GM12878 (cell line): ENCODE data around the gene HSD11B1L. TPM values are rescaled to one million over a fixed set of nuclear protein-coding genes. Genes with fewer than 3 reads are reported as not detected.

ENCODE experiments used
- ATAC-seq: fragments of 200-7000 bp; cut with Tn5 transposase; 3 replicates; pipeline ENCODE4 v1.9.1; 2020; ENCODE audit warnings: mild to moderate bottlenecking, moderate library complexity
- BruUV-seq: library from RNA; stranded (reverse); fragments of 400-500 nt; replicated peaks from 2 replicates; lab custom pipeline; 2021; lab: Mats Ljungman, UMichigan
- CTCF ChIA-PET: fragments of 300-600 bp; sonication (Branson Sonifier 250); formaldehyde crosslinking; extraction: SDS; loops from one replicate; lab custom pipeline; 2021; ENCODE audit warnings: inconsistent platforms; lab: Yijun Ruan, JAX
- POLR2A ChIA-PET: fragments of 350-600 bp; formaldehyde crosslinking; extraction: SDS; loops from one replicate; lab custom pipeline; 2021; ENCODE audit warnings: inconsistent platforms; lab: Charles Lee
- RAD21 ChIA-PET: fragments of 300-600 bp; sonication (Branson Sonifier 250); formaldehyde crosslinking; loops from one replicate; lab custom pipeline; 2023; ENCODE audit warnings: antibody characterized with exemption; ENCODE audit not compliant: unreplicated experiment; lab: Charles Lee
- SMC1A ChIA-PET: fragments of 300-600 bp; sonication (Branson Sonifier 250); formaldehyde crosslinking; loops from one replicate; lab custom pipeline; 2023; ENCODE audit not compliant: unreplicated experiment, uncharacterized antibody; lab: Charles Lee
- DNase-seq: peaks from one replicate; pipeline ENCODE4 v3.0.0-alpha.2; 2011; ENCODE audit warnings: low read depth, low spot score
- FAIRE-seq: peaks from 3 replicates; lab custom pipeline; 2011; peaks lifted over from hg19 to GRCh38; lab: Jason Lieb, UNC
- H2AFZ ChIP-seq: 2 replicates; pipeline ENCODE4 v1.6.0; 2011; ENCODE audit warnings: low read depth, low read length, control low read depth; ENCODE audit not compliant: control insufficient read depth
- H3K27ac ChIP-seq: 2 replicates; pipeline ENCODE4 v1.5.1; 2011; ENCODE audit warnings: control low read depth; ENCODE audit not compliant: control insufficient read depth, insufficient read depth
- H3K27me3 ChIP-seq, 2 experiments: replicated peaks in 1 of 2; 2 replicates each; pipeline versions ENCODE4 v1.6.0 to v1.6.1; 2011; ENCODE audit warnings: low read length in 1 of 2; ENCODE audit not compliant: control insufficient read depth in 2 of 2, insufficient read depth in 2 of 2
- H3K36me3 ChIP-seq, 2 experiments: 2 replicates each; pipeline ENCODE4 v1.5.1; 2011; ENCODE audit warnings: low read length in 1 of 2; ENCODE audit not compliant: control insufficient read depth in 2 of 2, insufficient read depth in 2 of 2
- H3K4me1 ChIP-seq: 2 replicates; pipeline ENCODE4 v1.6.1; 2011; ENCODE audit warnings: mild to moderate bottlenecking, low read length, moderate library complexity, mixed read lengths; ENCODE audit not compliant: control insufficient read depth, insufficient read depth
- H3K4me2 ChIP-seq: 2 replicates; pipeline ENCODE4 v1.6.0; 2011; ENCODE audit warnings: control low read depth; ENCODE audit not compliant: control insufficient read depth, insufficient read depth
- H3K4me3 ChIP-seq: fragments of 200-600 bp; sonication (generic); 2 replicates; pipeline ENCODE4 v1.5.1; 2016
- H3K79me2 ChIP-seq: 2 replicates; pipeline ENCODE4 v1.6.0; 2011; ENCODE audit warnings: low read length; ENCODE audit not compliant: control insufficient read depth, insufficient read depth
- H3K9ac ChIP-seq: 2 replicates; pipeline ENCODE4 v1.8.0; 2011; ENCODE audit warnings: low read length, control low read depth, mixed read lengths; ENCODE audit not compliant: control insufficient read depth, insufficient read depth
- H3K9me3 ChIP-seq: replicated peaks from 3 replicates; pipeline ENCODE4 v1.5.1; 2011; ENCODE audit warnings: mild to moderate bottlenecking, low read length; ENCODE audit not compliant: control insufficient read depth, insufficient read depth
- H4K20me1 ChIP-seq: 2 replicates; pipeline ENCODE4 v1.6.0; 2011; ENCODE audit not compliant: control insufficient read depth, insufficient read depth
- EGR1 ChIP-seq, 2 experiments: IDR thresholded peaks; 1 replicate in 1 of 2; 2 replicates in 1 of 2; pipeline ENCODE4 v1.6.1; 2011 to 2012; ENCODE audit warnings: low read depth in 2 of 2, low read length in 2 of 2, borderline replicate concordance in 1 of 2, mild to moderate bottlenecking in 1 of 2, moderate library complexity in 1 of 2
- HDAC6 ChIP-seq: fragments of 200-600 bp; sonication (generic); IDR thresholded peaks from one replicate; pipeline ENCODE4 v1.8.0; 2017; ENCODE audit warnings: antibody characterized with exemption; ENCODE audit not compliant: unreplicated experiment
- HSF1 ChIP-seq: fragments of 150-350 bp; IDR thresholded peaks from 2 replicates; pipeline ENCODE4 v1.6.1; 2014; ENCODE audit warnings: mild to moderate bottlenecking, low read depth, low read length
- MYC ChIP-seq: IDR thresholded peaks from 2 replicates; pipeline ENCODE4 v1.6.1; 2011; ENCODE audit warnings: mild to moderate bottlenecking, low read length, moderate library complexity, inconsistent platforms; ENCODE audit not compliant: insufficient read depth, insufficient replicate concordance, insufficient read length, severe bottlenecking
- NFXL1 ChIP-seq: fragments of 450-650 bp; IDR thresholded peaks from 2 replicates; pipeline ENCODE4 v1.6.1; 2017; ENCODE audit warnings: antibody characterized with exemption, mild to moderate bottlenecking, borderline replicate concordance
- NRF1 ChIP-seq: conservative IDR thresholded peaks from 2 replicates; pipeline ENCODE4 v1.6.1; 2011; ENCODE audit warnings: mild to moderate bottlenecking, low read depth, low read length, improper control_type of control experiment
- PAX5 ChIP-seq: IDR thresholded peaks from 2 replicates; pipeline ENCODE4 v1.6.1; 2011; ENCODE audit warnings: low read depth, low read length, borderline replicate concordance
- ZSCAN29 ChIP-seq: fragments of 450-650 bp; IDR thresholded peaks from 2 replicates; pipeline ENCODE4 v1.6.1; 2017; ENCODE audit warnings: mild to moderate bottlenecking, moderate library complexity
- ZZZ3 ChIP-seq: IDR thresholded peaks from 2 replicates; pipeline ENCODE4 v1.6.1; 2011; ENCODE audit warnings: low read depth; ENCODE audit not compliant: control insufficient read depth, insufficient read length
- WGBS: methylation state at CpG from one replicate; pipeline ENCODE4 v1.1.6; 2016; ENCODE audit warnings: low lambda C conversion rate; ENCODE audit not compliant: insufficient replicate concordance, insufficient coverage; ENCODE audit errors: missing lambda C conversion rate; 5-methylcytosine and 5-hydroxymethylcytosine counted together
- in situ Hi-C: fragments of 300-500 bp; cut with MboI; formaldehyde crosslinking; loops from 9 replicates; pipeline ENCODE4 v1.14.3; 2018; ENCODE audit warnings: mixed read lengths
- intact Hi-C: fragments of 100-400 bp; cut with micrococcal nuclease; formaldehyde crosslinking; loops from one replicate; pipeline ENCODE4 v1.14.2; 2022; ENCODE audit not compliant: unreplicated experiment
- polyA plus RNA-seq, 11 experiments: library from polyadenylated mRNA; depleted of rRNA in 4 of 11; unstranded in 6 of 11; stranded (reverse) in 5 of 11; fragments of >200 nt; fragmentation: Nextera tagmentation in 4 of 11; fragmentation: Illumina TruSeq in 1 of 11; extraction: Ambion mirVana in 4 of 11; extraction: Trizol in 1 of 11; gene quantifications; 1 replicate in 1 of 11; 2 replicates in 10 of 11; pipeline versions ENCODE4 v1.2.1 to v1.2.3, GENCODE V29; 2011 to 2016; ENCODE audit warnings: inconsistent platforms in 2 of 11, missing spikeins in 2 of 11, low read depth in 1 of 11
- total RNA-seq, 4 experiments: library from RNA; depleted of rRNA in 3 of 4; stranded (reverse); fragments of >200 nt in 3 of 4; fragmentation: Illumina TruSeq in 1 of 4; extraction: Trizol in 1 of 4; gene quantifications; 2 replicates each; pipeline versions ENCODE4 v1.2.1 to v1.2.3, GENCODE V29; 2013 to 2021
- TF ChIP-seq, protein P1 (sequence below): fragments of 450-650 bp; IDR thresholded peaks from 2 replicates; pipeline ENCODE4 v1.6.1; 2016; ENCODE audit warnings: mild to moderate bottlenecking
- TF ChIP-seq, protein P2 (sequence below): IDR thresholded peaks from 2 replicates; pipeline ENCODE4 v1.6.1; 2012; ENCODE audit warnings: low read depth, low read length, improper control_type of control experiment

The HSD11B1L gene
- total and polyA plus RNA-seq, 10 of the 15 experiments (the other 5 are each of a cell fraction or from before 2014, with no cell fraction given), result 0.29 to 1.8 (median 1.1) TPM; not detected in 1

DNA sequence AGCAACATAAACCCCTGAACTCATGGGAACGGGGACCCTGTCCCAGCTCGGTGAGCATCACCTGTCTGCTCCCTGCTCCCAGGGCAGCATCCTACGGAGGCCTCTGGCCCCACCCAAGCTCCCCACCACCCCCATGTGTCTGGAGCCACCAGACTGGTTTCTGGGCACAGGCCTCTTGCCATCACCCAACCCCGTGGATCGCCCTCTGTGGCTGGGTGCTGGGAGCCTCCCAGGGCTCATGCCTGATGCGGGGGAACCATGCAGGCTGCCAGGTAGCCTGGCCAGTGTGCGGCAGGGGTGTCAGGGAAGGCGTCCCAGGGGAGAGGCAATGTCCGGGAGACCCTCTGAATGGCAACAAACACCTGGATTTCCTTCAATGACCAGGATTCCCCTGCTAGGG is 3.2 kb upstream of the HSD11B1L start:
- peaks cover 2% of the 10 kb centered on the region in 2 experiments; a peak in 2 of 4 replicates for H3K36me3 ChIP-seq
- H4K20me1 ChIP-seq, result no peaks in the 10 kb centered on the region
- no peak overlapping the region for H3K4me2 ChIP-seq
- no peak overlapping the region for H2AFZ ChIP-seq
- SMC1A ChIA-PET, result no interaction called here
- CTCF ChIA-PET, result interaction anchor here (1.1 kb wide), 1 partner anchor 9 kb away, joined by 5 read pairs; no protein-coding TSS in a partner anchor
- no peaks in the 10 kb centered on the region for H3K9me3 ChIP-seq
- no peak overlapping the region for H3K9ac ChIP-seq
- RAD21 ChIA-PET, result no interaction called here
- H3K27me3 ChIP-seq, result no peaks in the 10 kb centered on the region
- ATAC-seq (no peak), FAIRE-seq (no peak), DNase-seq (no peak)
- H3K4me1 ChIP-seq, result peaks cover 5% of the 10 kb centered on the region; the same call in 1 of the 2 replicates
- peaks cover 12% of the 10 kb centered on the region for H3K79me2 ChIP-seq
- no TSS peak for BruUV-seq
- no peak for TF ChIP-seq NFXL1
- TF ChIP-seq, protein P1, sequence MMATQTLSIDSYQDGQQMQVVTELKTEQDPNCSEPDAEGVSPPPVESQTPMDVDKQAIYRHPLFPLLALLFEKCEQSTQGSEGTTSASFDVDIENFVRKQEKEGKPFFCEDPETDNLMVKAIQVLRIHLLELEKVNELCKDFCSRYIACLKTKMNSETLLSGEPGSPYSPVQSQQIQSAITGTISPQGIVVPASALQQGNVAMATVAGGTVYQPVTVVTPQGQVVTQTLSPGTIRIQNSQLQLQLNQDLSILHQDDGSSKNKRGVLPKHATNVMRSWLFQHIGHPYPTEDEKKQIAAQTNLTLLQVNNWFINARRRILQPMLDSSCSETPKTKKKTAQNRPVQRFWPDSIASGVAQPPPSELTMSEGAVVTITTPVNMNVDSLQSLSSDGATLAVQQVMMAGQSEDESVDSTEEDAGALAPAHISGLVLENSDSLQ, result no peak
- no peak for TF ChIP-seq ZZZ3
- no peak for TF ChIP-seq PAX5
- no peak for TF ChIP-seq NRF1
- TF ChIP-seq HDAC6, result no peak
- TF ChIP-seq, protein P2, sequence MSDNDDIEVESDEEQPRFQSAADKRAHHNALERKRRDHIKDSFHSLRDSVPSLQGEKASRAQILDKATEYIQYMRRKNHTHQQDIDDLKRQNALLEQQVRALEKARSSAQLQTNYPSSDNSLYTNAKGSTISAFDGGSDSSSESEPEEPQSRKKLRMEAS, result no peak
- TF ChIP-seq HSF1, result no peak
- no peak for TF ChIP-seq EGR1 (IDR thresholded peaks at IDR 0.05; ENCODE audit: borderline replicate concordance in 1 of 2, low read depth in 2 of 2, low read length in 2 of 2)
- TF ChIP-seq MYC, result no peak
- no peak for TF ChIP-seq ZSCAN29
- no peak overlapping the region for H3K4me3 ChIP-seq
- POLR2A ChIA-PET, result no interaction called here
- in situ Hi-C loops (no loop called here), intact Hi-C loops (no loop called here)
- WGBS, result 84% methylated on average over 9 of the region's 9 CpGs
- no peak overlapping the region for H3K27ac ChIP-seq
